ENCODE results near the gene CACNA1B.

CACNA1B gene

GRCh38 chr9:138009016-138009802 is 131.6 kb downstream of the CACNA1B start:
- no peak overlapping the region for H3K4me2 ChIP-seq (ENCODE audit: low read length)
- H3K4ac ChIP-seq (ENCODE audit: low read depth, low read length), result no peak overlapping the region
- H2AK5ac ChIP-seq (ENCODE audit: low read length), result no peak overlapping the region
- H3K4me1 ChIP-seq (ENCODE audit: control insufficient read depth, low read depth, low read length), result no peaks in the 10 kb centered on the region
- no peak overlapping the region for H2BK5ac ChIP-seq (ENCODE audit: low read length)
- H3K36me3 ChIP-seq (ENCODE audit: control insufficient read depth, insufficient read depth, low read length), result no peaks in the 10 kb centered on the region
- no peak overlapping the region for H3K23ac ChIP-seq (ENCODE audit: low read length)
- no peak overlapping the region for H3K9ac ChIP-seq (ENCODE audit: low read length)
- no peak overlapping the region for H4K5ac ChIP-seq (ENCODE audit: low read length)
- H3K79me2 ChIP-seq (ENCODE audit: control insufficient read depth, insufficient read depth, low read length), result no peaks in the 10 kb centered on the region
- no CpG with 5 or more reads among the region's 17 CpGs for WGBS (ENCODE audit: extremely low coverage, insufficient coverage, low lambda C conversion rate)
- H4K8ac ChIP-seq (ENCODE audit: low read depth, low read length), result no peak overlapping the region
- DNase-seq, result no peak
- H3K4me3 ChIP-seq (ENCODE audit: low read length), result no peak overlapping the region
- no peak overlapping the region for H2BK120ac ChIP-seq (ENCODE audit: low read depth, low read length)
- no peak overlapping the region for H2BK15ac ChIP-seq (replicated peaks; ENCODE audit: low read depth)
- H3K18ac ChIP-seq (ENCODE audit: low read length), result no peak overlapping the region
- no peaks in the 10 kb centered on the region for H3K79me1 ChIP-seq (ENCODE audit: low read length)
- H3K27ac ChIP-seq (ENCODE audit: low read depth, low read length), result no peak overlapping the region
- H3K27me3 ChIP-seq (ENCODE audit: insufficient read depth, low read length, poor library complexity), result no peaks in the 10 kb centered on the region
- H3K56ac ChIP-seq (ENCODE audit: low read length), result no peak overlapping the region

DNA sequence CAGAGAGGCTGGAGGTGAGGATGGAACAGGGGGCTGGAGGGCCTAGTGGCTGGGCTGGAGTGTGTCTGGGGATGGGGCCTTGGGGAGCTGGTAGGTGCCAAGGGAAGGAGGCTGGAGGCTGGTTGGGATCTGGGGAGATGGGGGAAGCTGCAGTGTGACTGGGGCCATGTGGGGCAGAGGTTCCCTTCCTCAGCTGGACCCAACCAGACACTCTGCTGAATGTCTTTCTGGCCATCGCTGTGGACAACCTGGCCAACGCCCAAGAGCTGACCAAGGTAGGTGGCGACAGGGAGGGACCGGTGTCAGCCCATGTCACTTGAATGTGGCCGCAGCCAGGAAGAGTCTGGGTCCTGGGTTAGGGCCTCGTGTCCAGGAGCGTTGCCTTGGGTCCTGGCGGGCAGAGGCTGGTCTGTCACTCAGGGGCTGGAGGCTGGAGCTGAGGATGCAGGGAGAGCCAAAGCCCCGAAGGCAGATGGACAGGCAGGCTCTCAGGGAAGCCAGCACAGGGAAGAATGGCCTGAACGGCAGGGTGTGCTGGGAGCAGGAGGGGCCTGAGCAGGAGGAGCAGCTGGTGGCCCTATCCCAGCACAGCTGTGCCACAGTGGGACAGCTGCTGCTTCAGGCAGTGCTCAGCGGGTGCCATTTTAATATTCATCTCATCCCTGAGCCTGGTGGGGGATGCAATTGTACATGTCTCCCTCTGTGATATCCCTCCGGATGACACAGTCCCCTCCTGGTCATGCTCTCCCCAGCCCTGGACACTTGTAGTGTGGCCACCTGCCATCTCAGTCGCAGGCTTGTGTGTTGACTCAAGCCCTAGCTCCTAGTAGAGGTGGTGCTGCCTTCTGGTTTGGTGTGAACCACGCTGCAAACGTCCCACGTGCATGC is 132.5 kb downstream of the CACNA1B start:
- H3K4me2 ChIP-seq (ENCODE audit: low read length), result no peak overlapping the region
- no peak overlapping the region for H3K4ac ChIP-seq (ENCODE audit: low read depth, low read length)
- H2BK120ac ChIP-seq (ENCODE audit: low read depth, low read length), result no peak overlapping the region
- H3K79me2 ChIP-seq (ENCODE audit: control insufficient read depth, insufficient read depth, low read length), result no peaks in the 10 kb centered on the region
- no peak for DNase-seq
- H4K8ac ChIP-seq (ENCODE audit: low read depth, low read length), result no peak overlapping the region
- no peak overlapping the region for H3K18ac ChIP-seq (ENCODE audit: low read length)
- no peak overlapping the region for H2BK15ac ChIP-seq (replicated peaks; ENCODE audit: low read depth)
- H3K23ac ChIP-seq (ENCODE audit: low read length), result no peak overlapping the region
- no peaks in the 10 kb centered on the region for H3K79me1 ChIP-seq (ENCODE audit: low read length)
- H3K4me3 ChIP-seq (ENCODE audit: low read length), result no peak overlapping the region
- H3K27ac ChIP-seq (ENCODE audit: low read depth, low read length), result no peak overlapping the region
- H3K27me3 ChIP-seq (ENCODE audit: insufficient read depth, low read length, poor library complexity), result no peaks in the 10 kb centered on the region
- no CpG with 5 or more reads among the region's 16 CpGs for WGBS (ENCODE audit: extremely low coverage, insufficient coverage, low lambda C conversion rate)
- H3K36me3 ChIP-seq (ENCODE audit: control insufficient read depth, insufficient read depth, low read length), result no peaks in the 10 kb centered on the region
- H3K56ac ChIP-seq (ENCODE audit: low read length), result no peak overlapping the region
- H4K5ac ChIP-seq (ENCODE audit: low read length), result no peak overlapping the region
- H2AK5ac ChIP-seq (ENCODE audit: low read length), result no peak overlapping the region
- no peaks in the 10 kb centered on the region for H3K4me1 ChIP-seq (ENCODE audit: control insufficient read depth, low read depth, low read length)
- no peak overlapping the region for H3K9ac ChIP-seq (ENCODE audit: low read length)
- no peak overlapping the region for H2BK5ac ChIP-seq (ENCODE audit: low read length)

- Histone ChIP-seq H3K4me1 (ENCODE audit: control insufficient read depth, low read depth, low read length) (no peaks in the 10 kb centered on the region), H2BK120ac (ENCODE audit: low read depth, low read length) (no peak overlapping the region), H3K27me3 (ENCODE audit: insufficient read depth, low read length, poor library complexity) (no peaks in the 10 kb centered on the region), H3K79me1 (ENCODE audit: low read length) (no peaks in the 10 kb centered on the region), H3K4ac (ENCODE audit: low read depth, low read length) (no peak overlapping the region), H3K36me3 (ENCODE audit: control insufficient read depth, insufficient read depth, low read length) (no peaks in the 10 kb centered on the region), H3K4me2 (ENCODE audit: low read length) (no peak overlapping the region), H3K23ac (ENCODE audit: low read length) (no peak overlapping the region), H3K27ac (ENCODE audit: low read depth, low read length) (no peak overlapping the region), H4K5ac (ENCODE audit: low read length) (no peak overlapping the region), H3K56ac (ENCODE audit: low read length) (no peak overlapping the region), H2BK15ac (replicated peaks; ENCODE audit: low read depth) (no peak overlapping the region), H3K9ac (ENCODE audit: low read length) (no peak overlapping the region), H3K79me2 (ENCODE audit: control insufficient read depth, insufficient read depth, low read length) (no peaks in the 10 kb centered on the region), H3K4me3 (ENCODE audit: low read length) (no peak overlapping the region), H2BK5ac (ENCODE audit: low read length) (no peak overlapping the region), H3K18ac (ENCODE audit: low read length) (no peak overlapping the region), H2AK5ac (ENCODE audit: low read length) (no peak overlapping the region), H4K8ac (ENCODE audit: low read depth, low read length) (no peak overlapping the region)
- no CpG with 5 or more reads among the region's 8 CpGs for WGBS (ENCODE audit: extremely low coverage, insufficient coverage, low lambda C conversion rate)
- no peak for DNase-seq
Measured at GRCh38 chr9:138010861-138011260, 133.3 kb downstream of the CACNA1B start.

DNA sequence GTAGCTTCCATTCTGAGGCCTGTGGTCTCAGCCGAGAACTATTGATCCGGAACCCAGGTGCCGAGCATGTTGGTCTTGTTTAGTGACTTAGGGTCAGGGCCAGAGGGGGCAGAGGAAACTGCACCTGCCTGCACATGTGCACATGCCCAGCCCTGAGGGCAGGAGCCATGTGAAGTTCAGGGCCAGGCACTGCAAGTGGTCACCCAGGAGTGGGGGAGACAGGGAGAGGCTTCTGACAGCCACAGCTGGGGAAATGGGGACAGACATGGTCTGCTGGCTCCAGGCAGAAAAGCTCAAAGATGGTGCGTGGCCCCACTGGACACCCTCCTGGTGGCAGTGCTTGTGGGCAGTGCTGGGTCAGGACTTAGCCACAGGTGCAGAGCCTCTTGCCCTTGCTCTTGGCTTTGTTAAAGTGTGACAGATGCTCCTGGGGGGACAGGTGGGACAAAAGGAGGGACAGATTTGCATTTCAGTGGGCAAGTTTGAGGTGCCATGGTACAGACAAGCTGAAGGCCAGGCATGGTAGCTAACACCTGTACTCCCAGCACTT is 134.4 kb downstream of the CACNA1B start:
- no peaks in the 10 kb centered on the region for H3K27me3 ChIP-seq (ENCODE audit: insufficient read depth, low read length, poor library complexity)
- no peak overlapping the region for H3K18ac ChIP-seq (ENCODE audit: low read length)
- WGBS (ENCODE audit: extremely low coverage, insufficient coverage, low lambda C conversion rate), result no CpG with 5 or more reads among the region's 4 CpGs
- no peaks in the 10 kb centered on the region for H3K79me2 ChIP-seq (ENCODE audit: control insufficient read depth, insufficient read depth, low read length)
- no peak overlapping the region for H3K4me3 ChIP-seq (ENCODE audit: low read length)
- no peak overlapping the region for H3K27ac ChIP-seq (ENCODE audit: low read depth, low read length)
- H3K4ac ChIP-seq (ENCODE audit: low read depth, low read length), result no peak overlapping the region
- no peak overlapping the region for H4K5ac ChIP-seq (ENCODE audit: low read length)
- H3K36me3 ChIP-seq (ENCODE audit: control insufficient read depth, insufficient read depth, low read length), result no peaks in the 10 kb centered on the region
- no peak overlapping the region for H3K4me2 ChIP-seq (ENCODE audit: low read length)
- no peak overlapping the region for H3K9ac ChIP-seq (ENCODE audit: low read length)
- no peak overlapping the region for H2BK15ac ChIP-seq (replicated peaks; ENCODE audit: low read depth)
- H3K23ac ChIP-seq (ENCODE audit: low read length), result no peak overlapping the region
- DNase-seq, result no peak
- H3K79me1 ChIP-seq (ENCODE audit: low read length), result no peaks in the 10 kb centered on the region
- no peak overlapping the region for H3K56ac ChIP-seq (ENCODE audit: low read length)
- no peaks in the 10 kb centered on the region for H3K4me1 ChIP-seq (ENCODE audit: control insufficient read depth, low read depth, low read length)
- no peak overlapping the region for H2AK5ac ChIP-seq (ENCODE audit: low read length)
- H2BK5ac ChIP-seq (ENCODE audit: low read length), result no peak overlapping the region
- H2BK120ac ChIP-seq (ENCODE audit: low read depth, low read length), result no peak overlapping the region
- H4K8ac ChIP-seq (ENCODE audit: low read depth, low read length), result no peak overlapping the region

- no peak overlapping the region for H2BK5ac ChIP-seq (ENCODE audit: low read length)
- no peaks in the 10 kb centered on the region for H3K79me2 ChIP-seq (ENCODE audit: control insufficient read depth, insufficient read depth, low read length)
- H2AK5ac ChIP-seq (ENCODE audit: low read length), result no peak overlapping the region
- no peaks in the 10 kb centered on the region for H3K27me3 ChIP-seq (ENCODE audit: insufficient read depth, low read length, poor library complexity)
- no peaks in the 10 kb centered on the region for H3K4me1 ChIP-seq (ENCODE audit: control insufficient read depth, low read depth, low read length)
- no peak overlapping the region for H3K18ac ChIP-seq (ENCODE audit: low read length)
- no peak overlapping the region for H4K8ac ChIP-seq (ENCODE audit: low read depth, low read length)
- no peak overlapping the region for H3K23ac ChIP-seq (ENCODE audit: low read length)
- WGBS (ENCODE audit: extremely low coverage, insufficient coverage, low lambda C conversion rate), result no CpG with 5 or more reads among the region's 2 CpGs
- H3K4me2 ChIP-seq (ENCODE audit: low read length), result no peak overlapping the region
- no peak overlapping the region for H3K27ac ChIP-seq (ENCODE audit: low read depth, low read length)
- no peak overlapping the region for H3K9ac ChIP-seq (ENCODE audit: low read length)
- no peak for DNase-seq
- no peak overlapping the region for H2BK120ac ChIP-seq (ENCODE audit: low read depth, low read length)
- no peak overlapping the region for H4K5ac ChIP-seq (ENCODE audit: low read length)
- H3K79me1 ChIP-seq (ENCODE audit: low read length), result no peaks in the 10 kb centered on the region
- no peak overlapping the region for H3K56ac ChIP-seq (ENCODE audit: low read length)
- H3K4ac ChIP-seq (ENCODE audit: low read depth, low read length), result no peak overlapping the region
- H3K36me3 ChIP-seq (ENCODE audit: control insufficient read depth, insufficient read depth, low read length), result no peaks in the 10 kb centered on the region
- no peak overlapping the region for H3K4me3 ChIP-seq (ENCODE audit: low read length)
- no peak overlapping the region for H2BK15ac ChIP-seq (replicated peaks; ENCODE audit: low read depth)
Measured at GRCh38 chr9:138013273-138013672, 135.7 kb downstream of the CACNA1B start.
